H1 (cell line): ENCODE data around the gene UPP1. TPM values are rescaled to one million over a fixed set of nuclear protein-coding genes. Genes with fewer than 3 reads are reported as not detected.

Source experiments
- CHD1 ChIP-seq: IDR thresholded peaks from 2 replicates; pipeline ENCODE4 v1.6.1; 2012; ENCODE audit warnings: low read depth, low read length, improper control_type of control experiment
- EGR1 ChIP-seq: IDR thresholded peaks from 2 replicates; pipeline ENCODE4 v1.6.1; 2011; ENCODE audit warnings: low read depth, low read length, borderline replicate concordance
- GTF2F1 ChIP-seq: IDR thresholded peaks from 2 replicates; pipeline ENCODE4 v1.6.1; 2012; ENCODE audit warnings: low read depth, low read length, improper control_type of control experiment, borderline replicate concordance
- JUND ChIP-seq: IDR thresholded peaks from 2 replicates; pipeline ENCODE4 v1.6.1; 2011; ENCODE audit warnings: mild to moderate bottlenecking, improper control_type of control experiment, low read length
- KDM5A ChIP-seq: fragments of 200-600 bp; IDR thresholded peaks from 2 replicates; pipeline ENCODE4 v1.7.1; 2012; ENCODE audit warnings: mild to moderate bottlenecking, low read length, inconsistent platforms, mixed read lengths
- NANOG ChIP-seq: IDR thresholded peaks from 2 replicates; pipeline ENCODE4 v1.6.1; 2011; ENCODE audit warnings: low read length, low read depth, mild to moderate bottlenecking, inconsistent platforms; ENCODE audit not compliant: insufficient read depth, poor library complexity, severe bottlenecking
- PHF8 ChIP-seq: fragments of 200-600 bp; sonication (generic); conservative IDR thresholded peaks from 2 replicates; pipeline ENCODE4 v1.7.1; 2012; ENCODE audit warnings: low read depth, mild to moderate bottlenecking, inconsistent platforms, low read length, moderate library complexity
- RFX5 ChIP-seq: IDR thresholded peaks from 2 replicates; pipeline ENCODE4 v1.6.1; 2011; ENCODE audit warnings: low read depth, low read length, improper control_type of control experiment, borderline replicate concordance
- SIRT6 ChIP-seq: IDR thresholded peaks from one replicate; pipeline ENCODE4 v1.7.1; 2012; ENCODE audit warnings: low read length, inconsistent platforms
- SRF ChIP-seq: IDR thresholded peaks from 2 replicates; pipeline ENCODE4 v1.6.1; 2011; ENCODE audit warnings: mild to moderate bottlenecking, low read depth, low read length, moderate library complexity
- SUZ12 ChIP-seq: fragments of 200-600 bp; sonication (generic); IDR thresholded peaks from 2 replicates; pipeline ENCODE4 v1.6.1; 2012; ENCODE audit warnings: mild to moderate bottlenecking, inconsistent platforms, low read length, moderate library complexity, mixed read lengths
- TBP ChIP-seq: IDR thresholded peaks from 2 replicates; pipeline ENCODE4 v1.6.1; 2011; ENCODE audit warnings: low read depth, low read length, improper control_type of control experiment
- polyA plus RNA-seq, 7 experiments: library from polyadenylated mRNA; depleted of rRNA in 3 of 7; stranded (reverse) in 5 of 7; unstranded in 2 of 7; fragments of >200 nt in 5 of 7; fragments of 200-250 nt in 2 of 7; gene quantifications; 1 replicate in 5 of 7; 2 replicates in 1 of 7; 4 replicates in 1 of 7; pipeline versions ENCODE4 v1.2.1 to v1.2.3, GENCODE V29; 2011 to 2013; ENCODE audit warnings: missing spikeins in 2 of 7, mixed read lengths in 2 of 7
- total RNA-seq: library from RNA; stranded (reverse); fragmentation: NEBNext Ultra II Directional; extraction: Animal tissue kit (Norgen Biotek cat#: 25700); gene quantifications from 2 replicates; pipeline ENCODE4 v1.2.1, GENCODE V29; 2021
- TF ChIP-seq, protein P1 (sequence below), 3 experiments: IDR thresholded peaks; 1 replicate in 2 of 3; 2 replicates in 1 of 3; pipeline versions ENCODE4 v1.5.1 to v1.6.1; 2011; ENCODE audit warnings: low read length in 3 of 3, mild to moderate bottlenecking in 3 of 3, inconsistent platforms in 2 of 3, low read depth in 1 of 3, moderate library complexity in 1 of 3; ENCODE audit not compliant: insufficient read depth in 1 of 3; ENCODE audit errors: control extremely low read depth in 1 of 3
- TF ChIP-seq, protein P2 (sequence below): IDR thresholded peaks from 2 replicates; pipeline ENCODE4 v1.6.1; 2012; ENCODE audit warnings: low read length, inconsistent platforms

UPP1 gene
- total and polyA plus RNA-seq, 2 of the 8 experiments (the other 6 are each of a cell fraction or from before 2014, with no cell fraction given), result 40.7 to 46.2 TPM

DNA sequence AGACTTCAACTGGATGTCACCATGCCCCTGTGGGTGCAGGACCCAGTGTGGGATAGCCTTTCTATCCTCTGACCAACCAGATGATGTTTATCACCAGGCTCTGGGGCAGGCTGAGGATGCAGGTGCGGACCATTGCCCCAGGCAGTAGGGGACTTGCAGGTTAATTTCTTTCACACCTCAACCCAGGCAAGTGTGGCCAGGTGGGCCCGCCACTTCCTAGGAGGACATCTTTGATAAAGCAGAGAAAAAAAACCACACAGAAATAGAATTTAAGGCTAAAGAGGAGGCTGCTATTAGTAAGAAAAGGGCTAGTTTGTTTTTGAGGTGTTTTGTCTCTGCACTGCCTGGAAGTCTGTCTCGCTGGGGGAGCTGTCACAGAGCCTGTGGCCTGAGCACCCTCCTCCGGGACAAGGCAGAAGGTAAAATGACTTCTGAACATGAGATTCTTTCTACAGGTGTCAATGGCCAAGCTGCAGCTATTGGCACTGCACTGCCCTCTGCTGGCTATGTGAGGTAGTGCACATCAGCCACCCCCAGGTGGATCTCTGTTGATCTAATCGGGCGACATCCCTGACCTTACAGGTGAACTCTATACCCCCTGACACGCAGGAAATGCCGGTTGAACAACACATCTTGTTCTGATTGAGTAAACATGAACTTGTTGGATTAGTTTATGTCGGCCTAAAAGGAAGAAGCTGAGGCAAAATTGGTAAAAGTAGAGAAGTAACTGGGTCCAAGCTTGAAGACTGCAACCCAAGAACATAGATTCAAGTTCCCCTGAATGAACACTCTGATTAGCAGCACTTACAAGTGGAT lies 21.0 kb downstream of the UPP1 start (continued):
- TF ChIP-seq, protein P1, sequence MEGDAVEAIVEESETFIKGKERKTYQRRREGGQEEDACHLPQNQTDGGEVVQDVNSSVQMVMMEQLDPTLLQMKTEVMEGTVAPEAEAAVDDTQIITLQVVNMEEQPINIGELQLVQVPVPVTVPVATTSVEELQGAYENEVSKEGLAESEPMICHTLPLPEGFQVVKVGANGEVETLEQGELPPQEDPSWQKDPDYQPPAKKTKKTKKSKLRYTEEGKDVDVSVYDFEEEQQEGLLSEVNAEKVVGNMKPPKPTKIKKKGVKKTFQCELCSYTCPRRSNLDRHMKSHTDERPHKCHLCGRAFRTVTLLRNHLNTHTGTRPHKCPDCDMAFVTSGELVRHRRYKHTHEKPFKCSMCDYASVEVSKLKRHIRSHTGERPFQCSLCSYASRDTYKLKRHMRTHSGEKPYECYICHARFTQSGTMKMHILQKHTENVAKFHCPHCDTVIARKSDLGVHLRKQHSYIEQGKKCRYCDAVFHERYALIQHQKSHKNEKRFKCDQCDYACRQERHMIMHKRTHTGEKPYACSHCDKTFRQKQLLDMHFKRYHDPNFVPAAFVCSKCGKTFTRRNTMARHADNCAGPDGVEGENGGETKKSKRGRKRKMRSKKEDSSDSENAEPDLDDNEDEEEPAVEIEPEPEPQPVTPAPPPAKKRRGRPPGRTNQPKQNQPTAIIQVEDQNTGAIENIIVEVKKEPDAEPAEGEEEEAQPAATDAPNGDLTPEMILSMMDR (IDR thresholded peaks at IDR 0.05; ENCODE audit: control extremely low read depth in 1 of 3, insufficient read depth in 1 of 3, low read depth in 1 of 3, low read length in 3 of 3), result peak; percentile 94 to 98 (median 97)
- TF ChIP-seq, protein P2, sequence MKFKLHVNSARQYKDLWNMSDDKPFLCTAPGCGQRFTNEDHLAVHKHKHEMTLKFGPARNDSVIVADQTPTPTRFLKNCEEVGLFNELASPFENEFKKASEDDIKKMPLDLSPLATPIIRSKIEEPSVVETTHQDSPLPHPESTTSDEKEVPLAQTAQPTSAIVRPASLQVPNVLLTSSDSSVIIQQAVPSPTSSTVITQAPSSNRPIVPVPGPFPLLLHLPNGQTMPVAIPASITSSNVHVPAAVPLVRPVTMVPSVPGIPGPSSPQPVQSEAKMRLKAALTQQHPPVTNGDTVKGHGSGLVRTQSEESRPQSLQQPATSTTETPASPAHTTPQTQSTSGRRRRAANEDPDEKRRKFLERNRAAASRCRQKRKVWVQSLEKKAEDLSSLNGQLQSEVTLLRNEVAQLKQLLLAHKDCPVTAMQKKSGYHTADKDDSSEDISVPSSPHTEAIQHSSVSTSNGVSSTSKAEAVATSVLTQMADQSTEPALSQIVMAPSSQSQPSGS, result no peak
- no peak for TF ChIP-seq KDM5A
- no peak for TF ChIP-seq GTF2F1
- TF ChIP-seq SRF, result no peak
- peak; percentile 43 for TF ChIP-seq NANOG
- TF ChIP-seq SUZ12, result no peak
- TF ChIP-seq RFX5, result no peak
- TF ChIP-seq TBP, result no peak
- TF ChIP-seq SIRT6, result no peak
- TF ChIP-seq PHF8, result no peak
- no peak for TF ChIP-seq EGR1
- TF ChIP-seq CHD1, result no peak
- no peak for TF ChIP-seq JUND
